HG02763 (cell line): Measurements from ENCODE around the gene JAKMIP2.
"Not testable (repeated sequence)": the region's sequence is repeated elsewhere in the genome, so short reads cannot be mapped to it uniquely, and the experiment has no call there.

Experiments
- ATAC-seq: cut with Tn5 transposase; IDR thresholded peaks from one replicate; pipeline ENCODE4 v1.9.1; 2021; ENCODE audit warnings: mild to moderate bottlenecking, moderate library complexity; ENCODE audit not compliant: unreplicated experiment

JAKMIP2 gene

GRCh38 chr5:147782110-147783028, at the start of gene JAKMIP2:
TSS of gene JAKMIP2 (minus strand) at chr5:147782728. CDS start at chr5:147671806, 110,922 bp downstream.
- no peak for ATAC-seq

DNA sequence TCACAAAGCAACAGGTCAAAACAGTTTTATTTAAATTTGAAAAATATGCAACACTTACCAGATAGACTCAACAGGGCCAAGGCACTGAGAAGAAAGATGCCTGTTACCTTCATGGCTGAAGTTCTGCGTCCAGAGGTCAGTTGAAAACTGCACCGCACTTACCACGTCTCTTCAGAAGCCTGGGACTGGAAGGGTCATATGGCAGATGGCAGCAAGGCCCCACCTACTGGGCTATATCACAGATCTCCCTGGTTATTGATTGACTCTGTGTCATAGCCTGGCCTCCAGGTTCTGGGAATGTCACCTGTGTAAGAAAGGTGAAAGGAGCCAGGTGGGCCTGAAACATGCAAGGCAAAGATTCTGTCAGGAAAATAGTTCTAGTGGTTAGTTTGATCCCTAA, 48.9 kb upstream of the JAKMIP2 start, which contains the start of gene SPINK1:
TSS of gene SPINK1 (minus strand) at position 207 of the 400 bp plus-strand sequence. CDS start at position 113, 94 bp downstream.
- no peak for ATAC-seq

GRCh38 chr5:147830035-147830434, 47.5 kb upstream of the JAKMIP2 start:
- no peak for ATAC-seq

DNA sequence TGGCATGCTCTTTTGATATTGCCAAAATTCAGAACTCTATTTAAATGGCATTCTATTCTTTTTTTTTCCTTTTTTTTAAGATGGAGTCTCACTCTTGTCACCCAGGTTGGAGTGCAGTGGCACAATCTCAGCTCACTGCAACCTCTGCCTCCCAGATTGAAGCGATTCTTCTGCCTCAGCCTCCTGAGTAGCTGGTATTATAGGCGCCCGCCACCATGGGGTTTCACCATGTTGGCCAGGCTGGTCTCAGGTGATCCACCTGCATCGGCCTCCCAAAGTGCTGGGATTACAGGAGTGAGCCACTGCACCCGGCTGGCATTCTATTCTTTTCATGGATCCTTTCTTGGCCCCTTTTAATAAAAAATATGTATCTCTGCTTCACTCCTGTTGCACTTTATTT, 44.5 kb upstream of the JAKMIP2 start:
- not testable (repeated sequence) for ATAC-seq

- ATAC-seq: no peak
These were observed 43.8 kb upstream of the JAKMIP2 start for GRCh38 chr5:147826361-147826760.

DNA sequence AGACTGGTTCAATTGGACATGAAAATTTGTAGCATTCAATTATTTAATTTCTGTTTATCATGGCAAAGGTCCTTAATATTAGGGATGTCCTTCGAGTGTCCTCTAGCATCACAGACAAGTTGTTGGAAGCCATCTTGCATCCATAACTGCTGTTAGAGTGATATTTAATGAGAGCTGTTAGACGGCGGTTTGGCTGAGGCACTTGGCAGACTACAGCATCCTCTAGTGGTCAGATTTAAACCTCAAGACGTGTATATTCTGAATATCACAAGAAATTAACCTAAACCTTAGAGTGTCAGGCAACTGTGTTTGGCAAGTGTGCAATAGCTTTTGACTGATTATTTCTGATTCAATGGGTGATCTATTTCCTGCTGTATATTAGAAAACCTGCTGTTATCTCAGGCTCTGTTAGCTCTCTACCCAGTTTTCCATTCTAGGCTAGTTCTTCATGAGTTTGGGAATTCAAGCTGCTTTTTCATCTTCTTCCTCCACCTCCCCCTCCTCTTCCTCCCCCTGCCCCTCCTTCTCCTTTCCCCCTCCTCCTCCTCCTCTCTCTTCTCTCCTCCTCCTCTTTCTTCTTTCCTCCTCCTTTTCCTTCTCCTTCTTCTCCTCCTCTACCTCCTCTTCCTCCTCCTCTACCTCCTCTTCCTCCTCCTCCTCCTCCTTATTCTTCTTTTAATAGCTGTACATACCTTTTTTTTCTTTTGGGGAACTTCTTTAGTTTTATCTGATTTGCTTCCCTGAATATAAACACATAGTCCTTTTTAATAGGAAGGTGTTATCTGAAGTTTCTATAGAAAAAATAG, 40.4 kb upstream of the JAKMIP2 start:
- peak; percentile 79 for ATAC-seq

GRCh38 chr5:147822222-147822621, 39.7 kb upstream of the JAKMIP2 start:
- ATAC-seq: not testable (repeated sequence)

- ATAC-seq: no peak
These were observed 39.2 kb upstream of the JAKMIP2 start for GRCh38 chr5:147821766-147822165.

GRCh38 chr5:147819261-147819770, 36.8 kb upstream of the JAKMIP2 start:
- ATAC-seq: no peak

GRCh38 chr5:147818290-147818689, 35.8 kb upstream of the JAKMIP2 start:
- ATAC-seq: no peak

DNA sequence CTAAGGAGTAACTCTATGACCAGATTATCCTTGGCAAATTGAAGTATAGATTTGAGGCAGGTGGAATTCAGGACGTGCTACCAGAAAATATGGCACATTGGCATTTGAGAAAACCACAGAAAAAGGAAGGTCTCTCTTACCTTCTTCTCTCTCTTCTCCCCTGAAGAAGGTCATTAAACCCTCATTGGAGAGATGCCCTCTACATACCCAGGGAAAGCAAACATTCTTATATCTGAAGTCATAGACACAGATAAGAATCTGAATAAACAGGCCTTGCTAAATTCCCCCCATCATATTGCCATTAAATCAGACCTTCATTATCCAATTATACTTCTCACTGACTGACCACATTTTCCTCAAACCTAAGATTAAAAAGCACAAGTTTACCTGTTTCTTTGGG, 31.2 kb upstream of the JAKMIP2 start:
- no peak for ATAC-seq

DNA sequence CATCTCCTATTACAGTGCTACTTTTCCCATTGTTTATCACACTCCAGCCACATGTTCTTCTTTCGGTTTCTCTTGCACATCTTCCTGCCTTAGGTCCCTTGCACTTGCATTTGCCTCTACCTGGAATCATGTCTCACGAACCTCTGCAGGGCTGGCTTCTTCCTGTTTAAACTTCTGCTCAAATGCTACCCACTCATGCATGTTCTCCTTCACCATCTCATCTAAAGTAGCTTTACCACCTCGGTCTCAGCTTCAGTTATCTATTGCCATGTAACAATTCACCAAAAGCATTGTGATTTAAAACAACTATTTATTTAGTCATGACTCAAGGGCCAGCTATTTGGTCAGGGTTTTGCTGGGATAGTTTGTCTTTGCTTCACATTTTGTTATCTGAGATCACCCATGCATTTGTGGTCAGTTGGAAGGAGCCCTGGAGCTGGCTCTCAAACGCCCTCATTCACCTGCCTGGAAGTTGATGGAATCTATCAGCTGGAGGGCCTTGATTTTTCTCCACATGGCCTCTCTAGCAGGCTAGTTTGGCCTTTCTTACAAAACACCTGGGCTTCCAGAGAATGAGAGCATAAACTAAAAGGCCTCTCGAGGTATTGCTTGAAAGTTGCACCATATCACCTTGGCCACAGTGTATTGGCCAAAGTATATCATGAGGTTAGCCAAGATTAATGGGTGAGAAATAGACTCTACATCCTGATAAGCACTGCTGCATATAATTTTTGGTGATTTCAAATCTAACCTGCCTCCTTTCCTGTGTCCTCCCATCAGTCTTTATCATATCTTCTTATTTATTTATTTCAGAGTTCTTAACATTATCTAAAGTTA, 27.5 kb upstream of the JAKMIP2 start:
- no peak for ATAC-seq

GRCh38 chr5:147805030-147805454, 22.5 kb upstream of the JAKMIP2 start:
- ATAC-seq: peak; percentile 70

DNA sequence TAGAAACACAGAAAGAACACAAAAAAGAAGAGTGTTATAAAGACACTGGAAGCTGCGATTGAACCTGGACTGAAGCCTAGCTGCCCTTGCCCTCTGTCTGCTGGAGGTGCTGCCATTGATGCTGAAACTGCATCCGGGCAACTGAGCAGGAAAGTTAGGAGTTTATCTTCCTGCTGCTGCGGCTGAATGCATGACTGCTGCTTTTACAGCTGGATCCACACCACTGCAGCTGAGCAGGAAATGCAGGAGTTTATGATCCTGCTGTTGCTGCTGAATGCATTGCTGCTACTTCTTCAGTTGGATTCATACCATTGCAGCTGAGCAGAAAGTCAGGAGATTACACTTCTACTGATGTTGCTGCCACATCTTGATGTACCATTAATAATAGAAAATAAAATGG, 21.8 kb upstream of the JAKMIP2 start:
- no peak for ATAC-seq

DNA sequence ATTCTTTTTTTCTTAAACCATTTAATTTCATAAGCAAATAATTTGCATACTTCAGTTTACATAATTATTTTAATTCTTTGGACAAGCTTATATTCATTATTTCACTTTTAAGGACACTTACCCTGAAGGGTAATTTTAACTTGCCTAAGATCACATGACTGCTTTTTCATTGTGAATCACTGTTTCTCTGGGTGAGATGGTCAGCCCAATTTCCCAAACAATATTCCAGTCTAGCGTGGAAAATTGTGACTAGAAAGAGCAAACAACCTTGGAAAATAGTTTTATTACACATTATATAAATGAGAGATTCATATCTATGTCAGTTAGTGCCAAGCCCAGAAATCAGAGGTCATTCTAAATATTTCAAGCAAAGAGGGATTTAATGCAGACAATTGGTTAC, 21.4 kb upstream of the JAKMIP2 start:
- ATAC-seq: no peak

GRCh38 chr5:147803161-147803560, 20.6 kb upstream of the JAKMIP2 start:
- ATAC-seq: not testable (repeated sequence)

DNA sequence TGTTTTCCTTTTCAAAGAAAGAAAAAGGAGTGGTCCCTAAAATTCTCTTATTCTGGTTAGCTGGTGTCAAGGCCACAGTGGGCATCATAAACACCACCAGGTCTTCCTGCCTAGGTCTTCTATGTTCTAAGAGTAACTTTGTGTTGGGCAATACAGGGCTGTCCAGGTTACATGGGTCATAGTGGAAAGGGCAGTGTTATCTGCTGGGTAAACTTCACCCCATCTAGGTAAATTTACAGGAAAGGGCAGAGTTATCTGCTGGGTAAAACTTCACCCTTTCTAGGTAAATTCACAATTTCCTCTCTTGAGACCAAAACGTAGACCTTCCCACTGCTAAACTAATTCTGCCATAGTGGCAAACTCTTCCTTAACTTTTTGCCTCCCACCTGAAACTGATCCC, 18.9 kb upstream of the JAKMIP2 start:
- ATAC-seq: no peak

DNA sequence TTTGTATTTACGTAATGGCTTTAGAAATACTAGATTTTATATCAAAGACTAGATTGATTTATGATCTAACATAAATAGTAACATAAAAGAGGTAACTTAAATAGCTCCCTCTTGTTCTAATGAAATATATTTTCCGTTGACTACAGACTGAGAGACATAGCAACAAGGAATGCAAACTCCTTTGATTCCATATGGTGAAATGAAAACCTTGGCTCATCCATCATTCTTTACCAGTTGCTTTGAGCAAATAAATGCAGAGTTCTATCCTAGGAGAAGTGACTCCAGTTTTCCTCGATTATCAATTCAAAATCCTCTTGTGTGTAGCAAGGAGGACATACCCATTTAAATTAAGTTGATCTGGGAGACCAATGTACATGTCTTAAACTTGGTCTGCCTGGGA, 18.0 kb upstream of the JAKMIP2 start:
- no peak for ATAC-seq

- no peak for ATAC-seq
These were observed 14.2 kb upstream of the JAKMIP2 start for GRCh38 chr5:147796556-147797308.

GRCh38 chr5:147791181-147791580, 8.7 kb upstream of the JAKMIP2 start:
- ATAC-seq: no peak
